ENCODE data around the gene OR2L3.

Gene OR2L3, protein sequence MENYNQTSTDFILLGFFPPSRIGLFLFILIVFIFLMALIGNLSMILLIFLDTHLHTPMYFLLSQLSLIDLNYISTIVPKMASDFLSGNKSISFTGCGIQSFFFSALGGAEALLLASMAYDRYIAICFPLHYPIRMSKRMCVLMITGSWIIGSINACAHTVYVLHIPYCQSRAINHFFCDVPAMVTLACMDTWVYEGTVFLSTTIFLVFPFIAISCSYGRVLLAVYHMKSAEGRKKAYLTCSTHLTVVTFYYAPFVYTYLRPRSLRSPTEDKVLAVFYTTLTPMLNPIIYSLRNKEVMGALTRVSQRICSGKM

DNA sequence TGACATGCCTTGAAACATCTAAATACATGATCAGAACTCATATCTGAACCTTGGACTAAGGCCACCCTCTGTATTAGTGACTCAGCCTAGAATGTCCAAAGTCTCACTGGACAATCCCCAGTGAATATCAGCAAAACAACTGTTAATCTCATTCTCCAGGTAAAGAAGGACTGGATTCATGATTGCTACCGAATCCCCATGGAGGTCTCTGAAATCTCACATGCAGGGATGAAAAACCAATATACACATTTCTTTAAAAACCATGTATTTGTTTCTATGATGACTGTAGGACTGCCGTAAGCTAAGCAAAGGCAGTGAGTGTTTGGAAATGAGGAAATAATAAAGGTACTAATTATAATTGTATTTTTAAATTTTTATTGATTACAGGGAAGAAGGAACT, at the start of gene OR2L3:
OR2L3 (plus strand) TSS at position 301 of the 400 bp plus-strand sequence. CDS start 13,846 bp downstream, outside the sequence.
- H3K4me3 ChIP-seq (ENCODE audit: low read depth, low read length) = no peak within 1 kb of the TSS

DNA sequence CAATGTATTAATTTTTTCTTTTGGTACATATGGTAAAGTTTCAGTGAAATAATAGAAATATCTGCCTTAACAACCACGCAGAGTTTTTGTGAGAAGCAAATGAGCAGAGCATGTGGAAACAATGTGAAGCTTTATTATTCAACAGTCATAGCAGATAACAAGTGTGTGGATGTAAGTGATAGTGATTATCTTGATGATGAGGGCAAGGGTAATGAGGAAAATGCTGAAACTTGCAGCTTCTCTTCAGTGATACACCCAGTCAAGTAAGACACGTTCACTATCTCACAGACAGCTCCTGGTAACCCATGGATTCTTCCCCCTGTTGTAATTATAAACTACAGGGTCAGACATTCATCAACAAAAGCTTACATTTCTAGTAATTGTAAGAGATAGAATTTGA, 47.8 kb upstream of the OR2L3 start:
- TF ChIP-seq, protein P1, sequence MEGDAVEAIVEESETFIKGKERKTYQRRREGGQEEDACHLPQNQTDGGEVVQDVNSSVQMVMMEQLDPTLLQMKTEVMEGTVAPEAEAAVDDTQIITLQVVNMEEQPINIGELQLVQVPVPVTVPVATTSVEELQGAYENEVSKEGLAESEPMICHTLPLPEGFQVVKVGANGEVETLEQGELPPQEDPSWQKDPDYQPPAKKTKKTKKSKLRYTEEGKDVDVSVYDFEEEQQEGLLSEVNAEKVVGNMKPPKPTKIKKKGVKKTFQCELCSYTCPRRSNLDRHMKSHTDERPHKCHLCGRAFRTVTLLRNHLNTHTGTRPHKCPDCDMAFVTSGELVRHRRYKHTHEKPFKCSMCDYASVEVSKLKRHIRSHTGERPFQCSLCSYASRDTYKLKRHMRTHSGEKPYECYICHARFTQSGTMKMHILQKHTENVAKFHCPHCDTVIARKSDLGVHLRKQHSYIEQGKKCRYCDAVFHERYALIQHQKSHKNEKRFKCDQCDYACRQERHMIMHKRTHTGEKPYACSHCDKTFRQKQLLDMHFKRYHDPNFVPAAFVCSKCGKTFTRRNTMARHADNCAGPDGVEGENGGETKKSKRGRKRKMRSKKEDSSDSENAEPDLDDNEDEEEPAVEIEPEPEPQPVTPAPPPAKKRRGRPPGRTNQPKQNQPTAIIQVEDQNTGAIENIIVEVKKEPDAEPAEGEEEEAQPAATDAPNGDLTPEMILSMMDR (IDR thresholded peaks at IDR 0.05; ENCODE audit: borderline replicate concordance, insufficient read depth, low read depth, low read length) = no peak
- no peak overlapping the region for H3K4me3 ChIP-seq (ENCODE audit: low read depth, low read length)

More for the DNA sequence above, at the start of gene OR2L3:
- TF ChIP-seq, protein P1 (IDR thresholded peaks at IDR 0.05; ENCODE audit: borderline replicate concordance, insufficient read depth, low read depth, low read length) = no peak

DNA sequence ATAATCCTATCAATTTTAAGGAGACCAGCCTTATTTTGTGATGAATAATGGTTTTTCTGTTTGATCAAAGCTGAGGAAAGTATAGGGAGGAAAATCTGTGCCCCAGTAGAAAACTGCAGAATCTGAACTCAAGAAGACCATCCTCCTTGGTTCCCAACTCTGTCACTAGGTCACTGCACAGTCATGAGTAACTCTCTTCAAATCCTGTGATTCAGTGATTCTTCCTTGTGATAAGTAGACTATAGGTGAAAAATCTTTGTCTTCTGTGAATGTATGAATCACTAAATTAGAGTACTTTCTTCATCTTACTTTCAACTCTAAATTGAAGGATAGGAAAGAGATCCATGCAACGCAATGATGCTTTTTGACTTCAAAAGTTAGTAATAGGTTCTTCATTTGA, 46.5 kb upstream of the OR2L3 start:
- TF ChIP-seq, protein P1 (IDR thresholded peaks at IDR 0.05; ENCODE audit: borderline replicate concordance, insufficient read depth, low read depth, low read length) = no peak
- H3K4me3 ChIP-seq (ENCODE audit: low read depth, low read length) = no peak overlapping the region

DNA sequence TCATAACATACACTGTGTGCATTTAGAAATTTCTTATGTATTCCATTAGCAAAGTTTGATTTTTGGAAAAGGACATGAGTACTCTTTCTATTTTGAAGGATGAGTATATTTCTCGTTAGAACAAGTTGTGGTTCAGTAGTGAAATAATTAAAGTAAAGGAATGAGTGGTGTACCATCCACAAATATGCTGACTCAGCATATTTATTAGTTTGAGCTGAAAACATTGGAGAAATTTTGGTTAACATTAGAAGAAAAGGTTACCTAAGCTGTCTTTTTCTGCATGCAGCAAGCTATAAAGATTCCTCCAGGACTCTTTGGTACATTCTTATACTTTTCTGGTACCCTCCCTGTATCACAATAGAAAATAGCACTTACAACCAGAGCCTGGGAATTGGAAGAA, 38.9 kb upstream of the OR2L3 start:
- TF ChIP-seq, protein P1 (IDR thresholded peaks at IDR 0.05; ENCODE audit: borderline replicate concordance, insufficient read depth, low read depth, low read length) = no peak
- H3K4me3 ChIP-seq (ENCODE audit: low read depth, low read length) = no peak overlapping the region

DNA sequence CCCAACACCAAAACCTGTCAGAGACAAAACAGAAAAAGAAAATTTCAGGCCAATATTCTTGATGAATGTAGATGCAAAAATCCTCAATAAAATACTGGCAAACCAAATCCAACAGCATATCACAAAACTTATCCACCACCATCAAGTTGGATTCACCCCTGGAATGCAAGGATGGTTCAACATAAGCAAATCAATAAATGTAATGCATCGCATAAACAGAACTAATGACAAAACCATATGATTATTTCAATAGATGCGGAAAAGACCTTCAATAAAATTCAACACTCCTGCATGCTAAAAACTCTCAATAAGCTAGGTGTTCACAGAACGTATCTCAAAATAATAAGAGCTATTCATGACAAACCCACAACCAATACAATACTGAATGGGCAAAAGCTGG, 37.0 kb upstream of the OR2L3 start:
- H3K4me3 ChIP-seq (ENCODE audit: low read depth, low read length) = no peak overlapping the region
- TF ChIP-seq, protein P1 (IDR thresholded peaks at IDR 0.05; ENCODE audit: borderline replicate concordance, insufficient read depth, low read depth, low read length) = no peak

DNA sequence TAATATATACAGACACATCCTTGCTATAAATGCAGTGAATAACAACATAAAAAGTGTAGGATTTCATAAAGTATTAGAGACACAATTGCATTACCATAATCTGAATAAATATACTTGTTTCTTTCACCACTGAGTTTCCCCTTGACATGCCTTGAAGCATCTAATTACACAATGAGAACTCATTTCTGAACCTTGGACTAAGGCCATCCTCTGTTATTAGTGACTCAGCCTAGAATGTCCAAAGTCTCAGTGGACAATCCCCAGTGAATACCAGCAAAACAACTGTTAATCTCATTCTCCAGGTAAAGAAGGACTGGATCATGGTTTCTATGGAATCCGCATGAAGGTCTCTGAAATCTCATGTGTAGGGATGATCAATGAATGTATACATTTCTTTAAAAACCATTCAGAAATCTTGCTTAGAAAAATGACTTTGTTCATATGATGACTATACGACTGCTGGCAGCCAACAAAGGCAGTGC, 33.4 kb upstream of the OR2L3 start, which contains the start of gene OR2L5:
OR2L5 (plus strand) TSS at position 432 of the 482 bp plus-strand sequence. CDS start 8,288 bp downstream, outside the sequence.
- no peak within 1 kb of the TSS for H3K4me3 ChIP-seq (ENCODE audit: low read depth, low read length)
- TF ChIP-seq, protein P1 (IDR thresholded peaks at IDR 0.05; ENCODE audit: borderline replicate concordance, insufficient read depth, low read depth, low read length) = no peak

DNA sequence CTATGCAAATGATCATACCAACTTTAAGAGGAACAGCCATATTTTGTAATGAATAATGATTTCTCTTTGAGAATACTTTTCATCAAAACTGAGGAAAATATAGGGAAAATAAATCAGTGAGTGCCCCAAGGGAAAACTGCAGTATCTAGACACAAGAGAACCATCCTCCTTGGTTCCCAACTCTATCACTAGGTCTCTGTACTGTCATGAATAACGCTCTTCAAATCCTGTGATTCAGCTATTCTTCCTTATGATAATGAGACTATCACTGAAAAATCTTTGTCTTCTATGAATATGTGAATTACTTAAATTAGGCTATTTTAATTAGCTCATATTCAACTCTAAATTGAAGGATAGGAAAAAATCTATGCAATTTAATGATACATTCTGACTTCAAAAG, 30.8 kb upstream of the OR2L3 start:
- TF ChIP-seq, protein P1 (IDR thresholded peaks at IDR 0.05; ENCODE audit: borderline replicate concordance, insufficient read depth, low read depth, low read length) = no peak
- no peak overlapping the region for H3K4me3 ChIP-seq (ENCODE audit: low read depth, low read length)

All from GM12875 (cell line).